ENCODE results near the gene PURA.

- TF ChIP-seq POLR2AphosphoS5 (IDR thresholded peaks at IDR 0.05; ENCODE audit: low read depth, low read length) (no peak), TAF1 (IDR thresholded peaks at IDR 0.05; ENCODE audit: low read depth, low read length) (no peak)
Observed at GRCh38 chr5:140142246-140142645, 28.3 kb downstream of the PURA start.
